ENCODE results near the gene ATP6V0A4. TPM values are rescaled to one million over a fixed set of nuclear protein-coding genes. Genes with fewer than 3 reads are reported as not detected.

Gene ATP6V0A4
- total and polyA plus RNA-seq, 2 of the 13 experiments (the other 11 are each of a cell fraction or from before 2014, with no cell fraction given) = 0.24 to 0.25 TPM

GRCh38 chr7:138658889-138659288, 139.1 kb downstream of the ATP6V0A4 start (continued):
- TF ChIP-seq ZNF503 (CRISPR knock-in tag; IDR thresholded peaks at IDR 0.05) = no peak
- no peak for TF ChIP-seq CCDC6 (CRISPR knock-in tag; IDR thresholded peaks at IDR 0.05)
- TF ChIP-seq NFAT5 (CRISPR knock-in tag; IDR thresholded peaks at IDR 0.05) = no peak
- TF ChIP-seq GFI1 (CRISPR knock-in tag; IDR thresholded peaks at IDR 0.05; ENCODE audit: borderline replicate concordance) = no peak
- TF ChIP-seq ZNF747 (CRISPR knock-in tag; IDR thresholded peaks at IDR 0.05; ENCODE audit: borderline replicate concordance) = no peak
- TF ChIP-seq DRAP1 (CRISPR knock-in tag; IDR thresholded peaks at IDR 0.05) = no peak
- TF ChIP-seq REST (IDR thresholded peaks at IDR 0.05; ENCODE audit: borderline replicate concordance in 1 of 2, low read depth in 1 of 2, low read length in 2 of 2) = no peak

All from HepG2 (cell line).